GM19043 (cell line): ENCODE data around the gene PRKCI.
"Not testable (repeated sequence)": the region's sequence is repeated elsewhere in the genome, so short reads cannot be mapped to it uniquely, and the experiment has no call there.

Experiments used
- ATAC-seq: cut with Tn5 transposase; IDR thresholded peaks from one replicate; pipeline ENCODE4 v1.9.1; 2021; ENCODE audit warnings: low read depth; ENCODE audit not compliant: unreplicated experiment

Gene PRKCI

DNA sequence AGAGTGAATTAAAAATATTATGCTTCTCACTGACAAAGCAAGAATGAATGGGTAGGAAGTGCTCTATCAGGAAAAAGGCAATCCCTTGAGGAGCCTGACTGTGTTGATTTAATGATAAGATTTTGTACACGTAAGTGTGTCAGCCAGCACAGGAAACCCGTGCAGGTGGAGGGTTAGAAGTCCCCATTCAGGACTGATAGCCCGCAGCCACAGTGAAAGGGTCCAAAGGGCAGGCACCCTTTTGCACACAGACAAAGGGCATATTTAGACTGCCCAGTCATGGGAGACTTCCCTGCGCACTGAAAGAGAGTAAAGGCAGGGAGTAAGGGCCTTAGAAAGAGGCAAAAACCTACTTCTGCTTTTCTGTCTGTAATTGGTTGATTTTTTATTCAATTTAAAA is 108.9 kb downstream of the PRKCI start:
- no peak for ATAC-seq

DNA sequence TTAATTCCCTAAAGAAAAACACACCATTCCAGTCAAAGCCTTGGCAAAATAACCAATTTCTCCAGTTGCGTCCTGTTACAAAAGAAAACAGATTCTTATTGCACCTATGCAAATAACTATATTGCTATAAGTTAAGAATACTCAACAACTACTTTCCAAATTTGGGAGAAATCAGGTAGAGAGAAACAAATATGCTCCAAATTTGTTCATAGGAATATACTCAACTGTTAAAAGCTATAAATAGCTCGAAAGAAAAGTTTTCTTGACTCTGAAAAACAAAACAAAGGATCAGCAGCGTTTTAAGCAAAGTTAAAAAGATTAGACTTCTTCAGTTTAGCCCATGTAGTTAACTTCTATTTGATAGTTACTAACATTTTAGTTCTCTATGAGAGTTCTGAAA is 115.2 kb downstream of the PRKCI start:
- ATAC-seq, result no peak

DNA sequence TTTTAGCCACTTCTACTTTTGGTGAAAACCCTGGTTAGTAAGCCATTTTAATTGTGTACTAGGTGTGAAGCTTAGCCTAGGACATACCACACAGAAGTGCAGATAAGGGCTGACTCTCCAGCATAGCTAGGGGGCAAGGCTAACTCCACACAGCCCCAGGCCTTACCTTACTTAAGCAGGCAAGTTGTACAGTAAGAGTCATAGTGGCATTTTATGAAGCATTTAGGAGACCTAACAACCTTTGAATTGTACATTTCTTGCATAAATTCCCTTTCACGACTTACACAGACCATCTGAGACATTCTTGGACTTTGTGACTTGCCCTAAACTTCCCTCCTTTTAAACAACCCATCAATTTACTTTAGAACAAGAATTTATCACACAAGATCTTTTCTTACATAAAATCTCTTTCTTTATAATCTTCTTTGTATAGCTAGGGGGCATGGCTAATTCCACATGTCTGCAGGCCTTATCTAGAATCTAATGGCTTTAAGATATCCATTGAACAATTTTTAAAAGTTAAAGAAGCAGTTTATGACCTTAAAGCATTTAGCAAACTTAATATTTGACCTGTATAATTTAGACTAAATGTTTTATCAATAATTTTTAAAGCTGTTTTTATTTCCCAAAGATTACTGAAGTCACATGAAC is 116.6 kb downstream of the PRKCI start:
- no peak for ATAC-seq

DNA sequence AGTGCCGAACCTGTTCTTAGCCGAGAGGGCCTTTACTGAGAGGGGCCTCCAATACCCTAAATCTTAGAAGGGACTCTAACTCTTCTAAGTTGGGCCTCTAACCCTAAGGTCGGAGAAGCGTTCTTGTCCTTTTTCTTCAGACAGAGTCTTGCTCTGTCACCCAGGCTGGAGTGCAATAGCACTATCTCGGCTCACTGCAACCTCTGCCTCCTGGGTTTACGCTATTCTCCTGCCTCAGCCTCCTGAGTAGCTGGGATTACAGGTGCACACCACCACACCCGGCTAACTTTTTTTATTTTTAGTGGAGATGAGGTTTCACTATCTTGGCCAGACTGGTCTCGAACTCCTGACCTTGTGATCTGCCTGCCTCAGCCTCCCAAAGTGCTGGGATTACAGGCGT is 120.0 kb downstream of the PRKCI start:
- ATAC-seq, result not testable (repeated sequence)

DNA sequence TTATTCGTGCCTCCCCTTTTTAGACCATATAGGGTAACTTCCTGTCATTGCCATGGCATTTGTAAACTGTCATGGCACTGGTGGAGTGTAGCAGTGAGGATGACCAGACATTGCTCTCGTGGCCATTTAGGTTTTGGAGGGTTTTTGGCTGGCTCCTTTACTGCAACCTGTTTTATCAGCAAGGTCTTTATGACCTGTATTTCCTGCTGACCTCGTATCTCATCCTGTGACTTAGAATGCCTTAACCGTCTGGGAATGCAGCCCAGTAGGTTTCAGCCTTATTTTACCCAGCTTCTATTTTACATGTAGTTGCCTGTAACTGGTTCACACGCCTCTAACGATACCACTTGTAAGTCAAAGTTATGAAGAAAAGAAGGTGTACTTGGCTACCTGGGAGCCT is 121.6 kb downstream of the PRKCI start:
- not testable (repeated sequence) for ATAC-seq

DNA sequence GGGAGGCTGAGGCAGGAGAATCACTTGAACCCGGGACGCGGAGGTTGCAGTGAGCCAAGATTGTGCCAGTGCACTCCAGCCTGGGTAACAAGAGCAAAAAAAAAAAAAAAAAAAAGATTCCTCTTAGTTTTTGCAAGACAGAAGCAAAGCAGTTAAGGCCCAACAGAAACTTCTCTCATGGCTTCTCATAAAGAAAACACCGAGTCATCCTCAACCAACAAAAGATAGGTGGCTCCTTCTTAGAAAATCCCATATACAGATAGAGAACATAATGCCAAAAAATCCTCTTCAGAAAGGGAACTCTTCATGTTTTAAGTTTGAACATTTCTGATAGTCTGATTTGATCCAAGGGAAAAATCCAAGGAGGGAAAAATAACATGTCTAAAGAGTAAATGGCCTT is 122.7 kb downstream of the PRKCI start:
- no peak for ATAC-seq

DNA sequence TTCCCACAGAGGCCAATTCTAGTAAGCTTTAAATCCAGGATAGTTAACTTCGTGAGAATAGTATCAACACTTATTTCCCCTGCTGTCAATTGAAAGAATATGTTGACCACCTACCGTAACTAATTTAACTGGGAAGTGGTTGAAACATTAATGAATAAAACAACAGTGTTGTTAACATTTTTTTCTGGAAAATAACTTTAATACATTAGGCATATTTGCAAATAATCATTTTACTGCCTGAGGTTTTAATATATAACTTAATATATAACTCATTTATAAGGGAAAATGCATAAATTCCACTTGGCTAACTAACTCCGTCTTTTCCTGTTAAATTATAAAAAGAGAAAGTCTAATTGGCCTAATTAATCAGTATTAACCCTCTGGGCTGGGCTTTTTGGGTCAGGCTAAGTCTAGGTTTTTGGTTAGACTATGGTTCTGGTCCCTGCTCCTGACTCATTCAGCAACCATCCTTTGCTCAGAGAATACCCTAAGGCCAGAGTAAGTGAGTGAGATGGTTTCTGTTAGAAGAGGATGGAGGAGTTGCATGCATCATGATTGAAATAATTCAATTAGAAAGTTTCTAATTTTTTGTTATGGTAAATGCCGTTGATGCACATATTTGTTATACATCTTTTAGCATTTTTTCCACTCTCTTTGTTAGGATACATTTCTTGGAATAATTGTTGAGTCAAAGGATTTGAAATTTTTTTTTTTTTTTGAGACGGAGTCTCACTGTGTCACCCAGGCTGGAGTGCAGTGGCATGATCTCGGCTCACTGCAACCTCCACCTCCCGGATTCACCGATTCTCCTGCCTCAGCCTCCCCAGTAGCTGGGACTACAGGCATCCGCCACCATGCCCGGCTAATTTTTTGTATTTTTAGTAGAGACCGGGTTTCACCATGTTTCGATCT is 124.5 kb downstream of the PRKCI start:
- ATAC-seq, result peak; percentile 41

DNA sequence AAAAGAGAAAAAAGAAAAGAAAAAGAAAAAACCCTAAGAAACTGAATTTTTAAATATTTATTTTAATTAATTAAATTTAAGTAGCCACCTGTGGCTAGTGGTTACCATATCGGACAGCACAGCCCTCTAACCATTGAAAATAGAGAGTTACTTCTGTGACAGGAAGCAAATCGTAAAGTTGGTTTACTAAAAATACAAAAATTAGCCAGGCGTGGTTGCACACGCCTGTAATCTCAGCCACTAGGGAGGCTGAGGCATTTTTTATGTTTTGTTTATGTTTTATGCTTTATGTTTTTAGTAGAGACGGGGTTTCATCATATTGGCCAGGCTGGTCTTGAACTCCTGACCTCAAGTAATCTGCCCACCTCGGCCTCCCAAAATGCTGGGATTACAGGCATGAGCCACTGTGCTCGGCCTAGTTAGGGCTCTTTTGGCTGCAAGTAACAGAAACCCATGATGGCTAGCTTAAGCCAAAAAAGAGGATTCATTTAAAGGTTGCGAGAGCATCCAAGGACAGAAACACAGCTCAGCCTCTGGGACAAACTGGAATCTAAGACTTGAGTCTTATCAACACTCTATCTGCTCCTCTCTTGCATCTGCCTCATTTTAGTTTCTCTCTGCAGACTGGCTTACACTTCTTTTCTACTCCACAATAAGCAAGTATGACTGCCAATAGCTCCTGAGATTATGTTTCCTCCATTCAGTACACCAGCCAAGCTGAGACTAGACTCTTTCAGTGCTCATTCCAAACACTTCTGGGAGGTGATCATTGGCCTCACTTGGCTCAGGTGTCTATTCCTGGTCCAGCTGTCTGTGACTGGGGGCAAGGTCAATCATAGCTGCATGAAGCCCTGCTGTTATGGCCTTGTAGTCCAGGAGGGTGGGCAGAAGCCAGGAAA is 128.5 kb downstream of the PRKCI start:
- peak; percentile 47 for ATAC-seq

DNA sequence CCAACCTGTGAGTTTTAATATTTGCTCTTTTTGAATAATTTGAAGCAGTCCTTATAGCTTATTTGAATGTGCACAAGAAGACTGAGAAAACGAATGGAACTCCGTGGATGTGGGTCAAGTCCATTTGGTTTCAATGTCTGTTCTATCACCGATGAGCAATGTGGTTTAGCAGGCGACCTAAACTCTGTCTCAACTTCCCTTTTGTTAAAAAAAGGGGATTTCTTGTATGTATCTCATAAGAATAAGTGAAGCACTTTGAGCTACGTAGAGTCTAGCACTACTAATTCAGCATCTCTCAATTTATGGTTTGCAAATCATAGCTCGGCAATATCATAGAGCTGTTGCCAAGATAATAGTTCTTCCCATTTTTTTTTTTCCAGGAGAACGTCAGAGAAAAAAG is 130.7 kb downstream of the PRKCI start:
- peak; percentile 11 for ATAC-seq

DNA sequence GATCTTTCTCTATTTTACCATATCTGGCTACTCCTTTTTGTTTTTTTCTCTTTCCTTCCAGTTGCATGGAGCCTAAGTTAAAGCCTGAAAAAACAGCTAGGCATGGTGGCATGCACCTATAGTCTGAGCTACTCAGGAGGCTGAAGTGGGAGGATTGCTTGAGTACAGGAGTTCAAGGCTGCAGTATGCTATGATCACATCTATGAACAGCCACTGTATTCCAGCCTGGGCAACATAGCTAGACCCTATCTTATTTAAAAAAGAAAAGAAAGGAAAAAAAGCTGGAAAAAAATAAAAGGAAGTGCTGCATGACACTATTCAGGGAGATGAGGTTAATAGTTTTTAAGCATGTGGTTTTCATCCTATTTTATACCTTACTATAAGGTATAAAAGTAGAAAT is 131.3 kb downstream of the PRKCI start:
- no peak for ATAC-seq

DNA sequence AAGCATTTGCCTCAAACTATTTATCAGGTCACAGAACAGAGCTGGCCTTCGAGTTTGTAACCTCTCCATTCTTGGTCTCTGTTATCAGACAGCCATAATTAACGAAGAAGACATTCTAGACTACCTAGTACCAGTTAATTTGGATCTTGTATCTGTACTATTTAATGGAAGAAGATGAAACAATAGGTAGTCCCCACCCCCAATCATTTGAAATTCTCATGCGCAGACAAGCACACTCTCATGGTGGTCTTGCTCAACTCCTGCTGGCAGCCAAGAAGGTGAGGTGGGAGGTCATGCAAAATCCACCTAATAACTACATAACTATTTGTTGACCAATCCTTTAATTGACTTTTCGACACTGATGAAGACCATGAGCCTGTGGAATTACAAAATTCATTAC is 132.5 kb downstream of the PRKCI start:
- no peak for ATAC-seq
